ENCODE measurements around the gene ZNF784. TPM values are rescaled to one million over a fixed set of nuclear protein-coding genes. Genes with fewer than 3 reads are reported as not detected.

The ZNF784 gene
- total and polyA plus RNA-seq, 2 experiments from 2014 or later: 1.3 to 3.0 TPM

DNA sequence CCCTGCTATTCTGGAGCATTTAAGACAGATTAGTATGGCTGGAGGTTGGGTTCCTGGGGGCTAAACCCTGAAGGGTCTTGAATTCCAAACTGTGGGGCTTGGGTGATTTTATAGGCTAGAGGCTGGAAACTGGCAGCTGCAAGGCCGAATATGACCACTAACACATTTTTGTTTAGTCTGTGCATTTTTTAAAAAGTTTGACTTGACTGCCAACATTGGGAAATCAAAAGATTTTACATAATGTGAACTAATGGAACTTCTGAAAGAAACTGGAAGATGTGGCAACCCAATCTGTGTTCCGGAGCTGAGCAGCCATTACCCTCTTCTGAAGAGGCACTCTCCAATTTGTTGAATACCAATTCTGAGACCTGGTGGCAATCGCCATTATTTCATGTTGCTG is 5.1 kb downstream of the ZNF784 start:
- H3K9ac ChIP-seq: no peak overlapping the region
- no peaks in the 10 kb centered on the region for H3K9me2 ChIP-seq (ENCODE audit: insufficient read depth)
- H3K27ac ChIP-seq: no peak overlapping the region
- no peaks in the 10 kb centered on the region for H3K4me1 ChIP-seq (ENCODE audit: insufficient read depth)
- H3K79me2 ChIP-seq (ENCODE audit: insufficient read depth): 0 out of 2 replicates have a peak, but pooled peaks cover 8% of the 10 kb centered on the region
- H3K4me2 ChIP-seq (ENCODE audit: unreplicated experiment): no peak overlapping the region
- no peaks in the 10 kb centered on the region for H3K9me3 ChIP-seq (ENCODE audit: low read depth)
- WGBS, 2 experiments (ENCODE audit: low coverage in 1 of 2, low lambda C conversion rate in 2 of 2, missing lambda C conversion rate in 2 of 2): 25 to 27% methylated on average over 3 of the region's 3 CpGs
- in situ Hi-C loops (cut with MboI): no loop called here
- peak; percentile 59 for DNase-seq
- no peaks in the 10 kb centered on the region for H4K20me1 ChIP-seq (ENCODE audit: insufficient read depth)
- H2AFZ ChIP-seq: no peak overlapping the region
- H3K4me3 ChIP-seq: no peak overlapping the region
- peaks cover 13% of the 10 kb centered on the region; the same call in 1 of the 2 replicates for H3F3A ChIP-seq (ENCODE audit: insufficient read depth)
- TF ChIP-seq EZH2 (IDR thresholded peaks at IDR 0.05; ENCODE audit: insufficient read depth, poor library complexity, severe bottlenecking) (no peak), EZH2phosphoT487 (IDR thresholded peaks at IDR 0.05; ENCODE audit: insufficient read depth, low read depth) (no peak)
- no peaks in the 10 kb centered on the region; the same call in 1 of the 2 replicates for H3K36me3 ChIP-seq (ENCODE audit: low read depth)
- H3K27me3 ChIP-seq (replicated peaks; ENCODE audit: insufficient read depth): no peaks in the 10 kb centered on the region

DNA sequence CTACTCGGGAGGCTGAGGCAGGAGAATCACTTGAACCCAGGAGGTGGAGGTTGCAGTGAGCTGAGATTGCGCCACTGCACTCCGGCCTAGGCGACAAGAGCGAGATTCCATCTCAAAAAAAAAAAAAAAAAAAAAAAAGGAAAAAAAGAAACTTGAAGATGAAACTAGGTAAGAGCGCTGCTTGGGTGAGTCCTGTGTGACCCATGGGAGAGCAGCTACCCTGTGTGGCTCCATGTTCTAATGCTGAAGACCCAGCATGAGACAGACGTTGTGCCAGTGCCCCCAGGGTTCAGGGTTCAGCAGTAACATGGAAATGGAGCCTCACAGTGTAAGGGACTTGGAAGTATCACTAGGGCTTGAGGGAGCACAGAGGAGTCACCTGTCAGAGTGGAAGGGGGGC is 5.9 kb downstream of the ZNF784 start:
- H3K36me3 ChIP-seq (ENCODE audit: low read depth): no peaks in the 10 kb centered on the region; the same call in 1 of the 2 replicates
- H4K20me1 ChIP-seq (ENCODE audit: insufficient read depth): no peaks in the 10 kb centered on the region
- H3K9ac ChIP-seq: no peak overlapping the region
- 87 to 98% methylated on average over 3 to 7 of the region's 7 CpGs for WGBS, 2 experiments (ENCODE audit: low coverage in 1 of 2, low lambda C conversion rate in 2 of 2, missing lambda C conversion rate in 2 of 2)
- no peaks in the 10 kb centered on the region for H3K9me2 ChIP-seq (ENCODE audit: insufficient read depth)
- H2AFZ ChIP-seq: no peak overlapping the region
- 0 out of 2 replicates have a peak, but pooled peaks cover 3% of the 10 kb centered on the region for H3K79me2 ChIP-seq (ENCODE audit: insufficient read depth)
- no peaks in the 10 kb centered on the region for H3K4me1 ChIP-seq (ENCODE audit: insufficient read depth)
- H3K27ac ChIP-seq: no peak overlapping the region
- peaks cover 11% of the 10 kb centered on the region; the same call in 1 of the 2 replicates for H3F3A ChIP-seq (ENCODE audit: insufficient read depth)
- H3K4me2 ChIP-seq (ENCODE audit: unreplicated experiment): no peak overlapping the region
- in situ Hi-C loops (cut with MboI): no loop called here
- no peak for TF ChIP-seq EZH2phosphoT487 (IDR thresholded peaks at IDR 0.05; ENCODE audit: insufficient read depth, low read depth)
- no peak for TF ChIP-seq EZH2 (IDR thresholded peaks at IDR 0.05; ENCODE audit: insufficient read depth, poor library complexity, severe bottlenecking)
- no peak overlapping the region for H3K4me3 ChIP-seq
- DNase-seq: no peak
- H3K27me3 ChIP-seq (replicated peaks; ENCODE audit: insufficient read depth): no peaks in the 10 kb centered on the region
- no peaks in the 10 kb centered on the region for H3K9me3 ChIP-seq (ENCODE audit: low read depth)

DNA sequence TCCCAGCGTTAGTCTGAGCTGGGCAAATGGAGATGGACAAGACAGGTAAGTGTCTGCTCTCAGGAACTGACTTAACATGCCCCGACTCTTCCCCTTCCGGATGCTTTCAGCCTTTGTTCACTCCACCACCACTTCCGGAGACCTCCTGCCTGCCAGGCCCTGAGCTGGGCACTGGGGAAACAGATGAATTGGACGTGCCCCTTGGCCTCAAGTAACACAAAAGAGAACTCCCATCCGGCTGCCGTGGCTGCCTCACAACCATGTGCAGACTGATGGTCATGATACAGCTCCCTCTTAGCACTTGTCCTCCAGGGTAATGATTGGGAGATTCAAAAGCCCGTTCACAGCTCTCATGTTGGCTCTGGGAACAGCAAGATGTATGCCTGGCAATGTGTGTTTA is 6.9 kb downstream of the ZNF784 start:
- no peaks in the 10 kb centered on the region; the same call in 1 of the 2 replicates for H3K36me3 ChIP-seq (ENCODE audit: low read depth)
- no peaks in the 10 kb centered on the region for H3K27me3 ChIP-seq (replicated peaks; ENCODE audit: insufficient read depth)
- no peaks in the 10 kb centered on the region for H3K4me1 ChIP-seq (ENCODE audit: insufficient read depth)
- no peak overlapping the region for H3K4me3 ChIP-seq
- in situ Hi-C loops (cut with MboI): no loop called here
- peaks cover 8% of the 10 kb centered on the region; the same call in 1 of the 2 replicates for H3F3A ChIP-seq (ENCODE audit: insufficient read depth)
- no peak for TF ChIP-seq EZH2phosphoT487 (IDR thresholded peaks at IDR 0.05; ENCODE audit: insufficient read depth, low read depth)
- no peak for TF ChIP-seq EZH2 (IDR thresholded peaks at IDR 0.05; ENCODE audit: insufficient read depth, poor library complexity, severe bottlenecking)
- no peak overlapping the region for H2AFZ ChIP-seq
- no peak overlapping the region for H3K27ac ChIP-seq
- H3K4me2 ChIP-seq (ENCODE audit: unreplicated experiment): no peak overlapping the region
- WGBS, 2 experiments (ENCODE audit: low coverage in 1 of 2, low lambda C conversion rate in 2 of 2, missing lambda C conversion rate in 2 of 2): 87 to 88% methylated on average over 8 of the region's 8 CpGs
- no peaks in the 10 kb centered on the region for H3K9me3 ChIP-seq (ENCODE audit: low read depth)
- no peak for DNase-seq
- H3K79me2 ChIP-seq (ENCODE audit: insufficient read depth): peaks cover 7% of the 10 kb centered on the region; the same call in 1 of the 2 replicates
- H3K9ac ChIP-seq: no peak overlapping the region
- H4K20me1 ChIP-seq (ENCODE audit: insufficient read depth): no peaks in the 10 kb centered on the region
- no peaks in the 10 kb centered on the region for H3K9me2 ChIP-seq (ENCODE audit: insufficient read depth)

DNA sequence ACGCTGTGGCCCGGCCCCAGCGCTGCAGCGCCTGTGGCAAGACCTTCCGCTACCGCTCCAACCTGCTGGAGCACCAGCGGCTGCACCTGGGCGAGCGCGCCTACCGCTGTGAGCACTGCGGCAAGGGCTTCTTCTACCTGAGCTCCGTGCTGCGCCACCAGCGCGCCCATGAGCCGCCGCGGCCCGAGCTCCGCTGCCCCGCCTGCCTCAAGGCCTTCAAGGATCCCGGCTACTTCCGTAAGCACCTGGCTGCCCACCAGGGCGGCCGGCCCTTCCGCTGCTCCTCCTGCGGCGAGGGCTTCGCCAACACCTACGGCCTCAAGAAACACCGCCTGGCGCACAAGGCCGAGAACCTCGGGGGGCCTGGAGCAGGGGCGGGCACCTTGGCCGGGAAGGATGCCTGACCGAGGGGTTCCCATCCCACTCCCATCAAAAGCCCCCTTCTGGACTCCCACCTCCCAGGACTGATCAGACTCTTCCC is 7.9 kb downstream of the ZNF784 start:
- no peak overlapping the region for H3K27ac ChIP-seq
- 95 to 96% methylated on average over 35 to 38 of the region's 38 CpGs for WGBS, 2 experiments (ENCODE audit: low coverage in 1 of 2, low lambda C conversion rate in 2 of 2, missing lambda C conversion rate in 2 of 2)
- no peak overlapping the region for H3K4me2 ChIP-seq (ENCODE audit: unreplicated experiment)
- no peak overlapping the region for H3K9ac ChIP-seq
- no peaks in the 10 kb centered on the region for H3K9me3 ChIP-seq (ENCODE audit: low read depth)
- TF ChIP-seq EZH2 (IDR thresholded peaks at IDR 0.05; ENCODE audit: insufficient read depth, poor library complexity, severe bottlenecking) (no peak), EZH2phosphoT487 (IDR thresholded peaks at IDR 0.05; ENCODE audit: insufficient read depth, low read depth) (no peak)
- H3K79me2 ChIP-seq (ENCODE audit: insufficient read depth): peaks cover 17% of the 10 kb centered on the region
- H3K4me3 ChIP-seq: no peak overlapping the region
- H2AFZ ChIP-seq: no peak overlapping the region
- no peaks in the 10 kb centered on the region; the same call in 1 of the 2 replicates for H3K36me3 ChIP-seq (ENCODE audit: low read depth)
- H3K4me1 ChIP-seq (ENCODE audit: insufficient read depth): no peaks in the 10 kb centered on the region
- H3K9me2 ChIP-seq (ENCODE audit: insufficient read depth): no peaks in the 10 kb centered on the region
- peaks cover 8% of the 10 kb centered on the region; the same call in 1 of the 2 replicates for H3F3A ChIP-seq (ENCODE audit: insufficient read depth)
- no peaks in the 10 kb centered on the region for H3K27me3 ChIP-seq (replicated peaks; ENCODE audit: insufficient read depth)
- no peak for DNase-seq
- in situ Hi-C loops (cut with MboI): no loop called here
- H4K20me1 ChIP-seq (ENCODE audit: insufficient read depth): no peaks in the 10 kb centered on the region
